Measurements from ENCODE around the gene MTMR2. TPM values are rescaled to one million over a fixed set of nuclear protein-coding genes. Genes with fewer than 3 reads are reported as not detected.

Gene MTMR2
- total and polyA plus RNA-seq, 9 of the 15 experiments (the other 6 are each of a cell fraction or from before 2014, with no cell fraction given): 12.6 to 35.8 (median 25.2) TPM

GRCh38 chr11:95816037-95816436 is 107.9 kb downstream of the MTMR2 start:
- BruUV-seq (replicated peaks): no TSS peak
- intact Hi-C loops (cut with micrococcal nuclease) (no loop called here), in situ Hi-C loops (cut with MboI) (no loop called here)
- WGBS (ENCODE audit: insufficient coverage, low coverage, missing lambda C conversion rate): 92% methylated on average over 2 of the region's 2 CpGs
- H3K27me3 ChIP-seq (ENCODE audit: control insufficient read depth in 2 of 2, insufficient read depth in 2 of 2, low read length in 2 of 2): no peaks in the 10 kb centered on the region
- ChIA-PET POLR2A (interaction anchor here (0.6 kb wide), 1 partner anchor 22 kb away, joined by 3 read pairs; no protein-coding TSS in a partner anchor), CTCF (ENCODE audit: low intra/inter-chr PET ratio) (no interaction called here)
- no peak for FAIRE-seq
- H4K20me1 ChIP-seq (replicated peaks; ENCODE audit: control insufficient read depth, insufficient read depth, low read length): no peaks in the 10 kb centered on the region
- H3K9ac ChIP-seq (ENCODE audit: insufficient read depth in 1 of 2, low read depth in 2 of 2, low read length in 2 of 2): no peak overlapping the region
- no peak overlapping the region for H3K27ac ChIP-seq (ENCODE audit: extremely low read depth, low read depth, low read length)
- no peaks in the 10 kb centered on the region for H3K79me2 ChIP-seq (ENCODE audit: control insufficient read depth, insufficient read depth, low read length)
- H3K4me2 ChIP-seq (ENCODE audit: insufficient read depth, low read length): no peak overlapping the region
- no peak for DNase-seq (ENCODE audit: extremely low read depth in 1 of 4, low spot score in 3 of 4)
- no peaks in the 10 kb centered on the region for H3K9me3 ChIP-seq (replicated peaks; ENCODE audit: control insufficient read depth, insufficient read depth, low read depth, low read length)
- no peaks in the 10 kb centered on the region for H3K4me1 ChIP-seq (replicated peaks in 1 of 2; ENCODE audit: control insufficient read depth in 2 of 2, insufficient read depth in 2 of 2, low read length in 2 of 2)
- no peak for ATAC-seq
- H3K36me3 ChIP-seq (ENCODE audit: control insufficient read depth, insufficient read depth, low read length): peaks cover 62% of the 10 kb centered on the region
- H3K4me3 ChIP-seq: no peak overlapping the region
- H2AFZ ChIP-seq (ENCODE audit: low read depth, low read length): no peak overlapping the region
- H3K9me1 ChIP-seq (ENCODE audit: control insufficient read depth, insufficient read depth, low read length): no peaks in the 10 kb centered on the region
- TF ChIP-seq PCBP2 (IDR thresholded peaks at IDR 0.05; ENCODE audit: low read depth, low read length, poor library complexity, severe bottlenecking) (no peak), E2F6 (IDR thresholded peaks at IDR 0.05; ENCODE audit: borderline replicate concordance in 1 of 2, extremely low read depth in 1 of 2, insufficient read depth in 1 of 2, insufficient read length in 1 of 2, low read depth in 1 of 2, low read length in 1 of 2, poor library complexity in 1 of 2, severe bottlenecking in 1 of 2) (no peak), ZC3H11A (IDR thresholded peaks at IDR 0.05; ENCODE audit: low read depth, low read length) (no peak), ZNF184 (CRISPR knock-in tag; IDR thresholded peaks at IDR 0.05) (no peak), NFYB (IDR thresholded peaks at IDR 0.05; ENCODE audit: extremely low read depth, insufficient read length) (no peak), SRF (CRISPR knock-in tag; IDR thresholded peaks at IDR 0.05) (no peak), MBD2 (IDR thresholded peaks at IDR 0.05; ENCODE audit: borderline replicate concordance, low read depth) (no peak), NEUROD1 (IDR thresholded peaks at IDR 0.05; ENCODE audit: borderline replicate concordance, low read depth, low read length, partially characterized antibody) (no peak), E2F4 (CRISPR knock-in tag; IDR thresholded peaks at IDR 0.05; ENCODE audit: low read depth) (no peak)
- TF ChIP-seq, protein P1, sequence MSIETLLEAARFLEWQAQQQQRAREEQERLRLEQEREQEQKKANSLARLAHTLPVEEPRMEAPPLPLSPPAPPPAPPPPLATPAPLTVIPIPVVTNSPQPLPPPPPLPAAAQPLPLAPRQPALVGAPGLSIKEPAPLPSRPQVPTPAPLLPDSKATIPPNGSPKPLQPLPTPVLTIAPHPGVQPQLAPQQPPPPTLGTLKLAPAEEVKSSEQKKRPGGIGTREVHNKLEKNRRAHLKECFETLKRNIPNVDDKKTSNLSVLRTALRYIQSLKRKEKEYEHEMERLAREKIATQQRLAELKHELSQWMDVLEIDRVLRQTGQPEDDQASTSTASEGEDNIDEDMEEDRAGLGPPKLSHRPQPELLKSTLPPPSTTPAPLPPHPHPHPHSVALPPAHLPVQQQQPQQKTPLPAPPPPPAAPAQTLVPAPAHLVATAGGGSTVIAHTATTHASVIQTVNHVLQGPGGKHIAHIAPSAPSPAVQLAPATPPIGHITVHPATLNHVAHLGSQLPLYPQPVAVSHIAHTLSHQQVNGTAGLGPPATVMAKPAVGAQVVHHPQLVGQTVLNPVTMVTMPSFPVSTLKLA (conservative IDR thresholded peaks at IDR 0.05): no peak
